Fibroblast of the aortic adventitia (primary cell): ENCODE data around the gene SERINC5. TPM values are rescaled to one million over a fixed set of nuclear protein-coding genes. Genes with fewer than 3 reads are reported as not detected.

ENCODE experiments used
- DNase-seq: peaks from one replicate; pipeline ENCODE4 v3.0.0-alpha.2; 2010; ENCODE audit warnings: low read depth
- H3K4me3 ChIP-seq: 2 replicates; pipeline ENCODE4 v1.5.1; 2011; ENCODE audit warnings: low read depth, mild to moderate bottlenecking, control low read depth, low read length, moderate library complexity
- total RNA-seq: library from RNA; depleted of rRNA; stranded (reverse); fragments of >200 nt; gene quantifications from 2 replicates; pipeline ENCODE4 v1.2.3, GENCODE V29; 2012; ENCODE audit warnings: low replicate concordance
- TF ChIP-seq, protein P1 (sequence below): IDR thresholded peaks from 2 replicates; pipeline ENCODE4 v1.5.1; 2011; ENCODE audit warnings: mild to moderate bottlenecking, low read length, control low read depth, inconsistent platforms; ENCODE audit not compliant: insufficient read depth

Gene SERINC5
- total RNA-seq, 1 donor, result 17.1 TPM

- TF ChIP-seq, protein P1, sequence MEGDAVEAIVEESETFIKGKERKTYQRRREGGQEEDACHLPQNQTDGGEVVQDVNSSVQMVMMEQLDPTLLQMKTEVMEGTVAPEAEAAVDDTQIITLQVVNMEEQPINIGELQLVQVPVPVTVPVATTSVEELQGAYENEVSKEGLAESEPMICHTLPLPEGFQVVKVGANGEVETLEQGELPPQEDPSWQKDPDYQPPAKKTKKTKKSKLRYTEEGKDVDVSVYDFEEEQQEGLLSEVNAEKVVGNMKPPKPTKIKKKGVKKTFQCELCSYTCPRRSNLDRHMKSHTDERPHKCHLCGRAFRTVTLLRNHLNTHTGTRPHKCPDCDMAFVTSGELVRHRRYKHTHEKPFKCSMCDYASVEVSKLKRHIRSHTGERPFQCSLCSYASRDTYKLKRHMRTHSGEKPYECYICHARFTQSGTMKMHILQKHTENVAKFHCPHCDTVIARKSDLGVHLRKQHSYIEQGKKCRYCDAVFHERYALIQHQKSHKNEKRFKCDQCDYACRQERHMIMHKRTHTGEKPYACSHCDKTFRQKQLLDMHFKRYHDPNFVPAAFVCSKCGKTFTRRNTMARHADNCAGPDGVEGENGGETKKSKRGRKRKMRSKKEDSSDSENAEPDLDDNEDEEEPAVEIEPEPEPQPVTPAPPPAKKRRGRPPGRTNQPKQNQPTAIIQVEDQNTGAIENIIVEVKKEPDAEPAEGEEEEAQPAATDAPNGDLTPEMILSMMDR, result no peak
- no peak overlapping the region for H3K4me3 ChIP-seq
- DNase-seq, result no peak
Observed at GRCh38 chr5:80193401-80193800, 62.4 kb downstream of the SERINC5 start.

DNA sequence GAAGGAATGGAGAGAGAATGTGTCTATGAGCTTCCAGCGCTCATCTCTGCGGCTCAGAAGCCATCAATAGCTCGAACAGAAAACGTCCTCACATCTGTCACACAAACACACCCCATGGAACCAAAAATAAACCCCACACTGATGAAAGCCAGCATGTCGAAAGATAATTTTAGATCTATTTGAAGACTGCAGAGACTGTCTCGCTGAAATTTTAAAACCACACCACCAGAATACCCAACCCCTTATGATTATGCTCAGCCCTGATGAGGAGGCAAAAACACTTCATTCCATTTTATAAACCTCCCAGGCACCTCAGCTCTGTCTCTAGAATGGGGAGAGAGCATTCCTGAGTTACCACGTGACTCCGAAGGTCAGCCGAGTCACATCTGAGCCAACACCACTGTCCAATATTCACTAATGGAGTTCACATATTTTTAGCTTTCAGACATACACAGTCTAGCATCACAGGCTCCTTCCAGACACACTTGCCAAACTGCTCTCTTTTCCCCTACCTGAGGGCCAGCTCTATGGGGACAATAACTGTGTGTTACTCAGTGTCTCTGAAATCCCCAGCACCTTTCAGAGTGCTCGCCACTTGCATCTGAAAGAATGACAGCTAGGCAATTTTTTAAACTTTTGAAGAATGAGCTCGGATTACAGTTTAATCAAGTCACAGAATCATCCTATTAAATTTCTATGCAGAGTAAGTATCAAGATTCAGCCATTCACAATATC lies 63.2 kb downstream of the SERINC5 start:
- H3K4me3 ChIP-seq, result no peak overlapping the region
- TF ChIP-seq, protein P1, result no peak
- peak; percentile 50 for DNase-seq

- TF ChIP-seq, protein P1, result no peak
- DNase-seq, result no peak
- H3K4me3 ChIP-seq, result no peak overlapping the region
Observed at GRCh38 chr5:80191991-80192398, 63.9 kb downstream of the SERINC5 start.

DNA sequence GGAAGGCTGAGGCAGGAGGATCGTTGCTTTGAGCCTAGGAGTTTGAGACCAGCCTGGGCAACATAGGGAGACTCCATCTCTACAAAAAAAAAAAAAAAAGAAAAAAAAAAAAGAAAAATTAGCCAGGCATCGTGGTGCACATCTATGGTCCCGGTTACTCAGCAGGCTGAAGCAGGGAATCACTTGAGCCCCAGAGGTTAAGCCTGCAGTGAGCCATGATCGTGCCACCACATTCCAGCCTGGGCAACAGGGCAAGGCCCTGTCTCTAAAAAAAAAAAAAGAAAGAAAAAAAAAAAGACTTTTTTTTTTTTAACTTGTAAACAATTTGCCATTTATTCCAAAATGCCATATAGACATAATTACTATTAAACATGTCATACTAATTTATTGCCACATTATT lies 64.5 kb downstream of the SERINC5 start:
- no peak for DNase-seq
- no peak overlapping the region for H3K4me3 ChIP-seq
- TF ChIP-seq, protein P1, result no peak

GRCh38 chr5:80190960-80191359 lies 64.9 kb downstream of the SERINC5 start:
- TF ChIP-seq, protein P1, result no peak
- no peak overlapping the region for H3K4me3 ChIP-seq
- no peak for DNase-seq

DNA sequence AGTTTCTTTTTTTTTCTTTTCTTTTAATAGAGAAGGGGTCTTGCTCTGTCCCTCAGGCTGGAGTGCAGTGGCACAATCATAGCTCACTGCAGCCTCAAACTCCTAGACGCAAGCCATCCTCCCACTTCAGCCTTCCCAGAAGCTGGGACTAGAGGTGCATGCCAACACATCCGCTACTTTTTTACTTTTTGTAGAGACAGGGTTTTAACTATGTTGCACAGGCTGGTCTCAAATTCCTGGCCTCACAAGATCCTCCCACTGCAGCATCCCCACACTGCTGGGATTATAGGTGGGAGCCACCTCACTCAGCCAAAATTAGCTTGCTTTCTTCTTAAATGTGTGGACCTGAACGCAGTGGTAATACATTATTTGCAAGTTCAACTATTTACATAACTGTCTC lies 66.1 kb downstream of the SERINC5 start:
- TF ChIP-seq, protein P1, result no peak
- DNase-seq, result no peak

GRCh38 chr5:80189201-80189600 lies 66.6 kb downstream of the SERINC5 start:
- H3K4me3 ChIP-seq, result no peak overlapping the region
- no peak for DNase-seq
- TF ChIP-seq, protein P1, result no peak

More for the DNA sequence above, 66.1 kb downstream of the SERINC5 start:
- H3K4me3 ChIP-seq, result no peak overlapping the region
